Kidney epithelial cell (primary cell): ENCODE data around the gene C2CD4B. TPM values are rescaled to one million over a fixed set of nuclear protein-coding genes. Genes with fewer than 3 reads are reported as not detected.

Experiments used
- DNase-seq: peaks from one replicate; pipeline ENCODE4 v3.0.0-alpha.2; 2010; ENCODE audit warnings: low read depth
- H3K27me3 ChIP-seq: 2 replicates; pipeline ENCODE4 v1.6.0; 2011; ENCODE audit warnings: low read length; ENCODE audit not compliant: control insufficient read depth, insufficient read depth
- H3K36me3 ChIP-seq: 2 replicates; pipeline ENCODE4 v1.5.1; 2011; ENCODE audit warnings: low read length; ENCODE audit not compliant: control insufficient read depth, insufficient read depth
- H3K4me3 ChIP-seq: 2 replicates; pipeline ENCODE4 v1.5.1; 2011; ENCODE audit warnings: low read depth, mild to moderate bottlenecking, control low read depth, low read length
- total RNA-seq: library from RNA; depleted of rRNA; stranded (reverse); fragments of >200 nt; gene quantifications from 2 replicates; pipeline ENCODE4 v1.2.3, GENCODE V29; 2015
- TF ChIP-seq, protein P1 (sequence below): IDR thresholded peaks from 2 replicates; pipeline ENCODE4 v1.5.1; 2011; ENCODE audit warnings: mild to moderate bottlenecking, moderate library complexity, low read length, control low read depth, inconsistent platforms; ENCODE audit not compliant: insufficient read depth, poor library complexity, severe bottlenecking

C2CD4B gene, protein sequence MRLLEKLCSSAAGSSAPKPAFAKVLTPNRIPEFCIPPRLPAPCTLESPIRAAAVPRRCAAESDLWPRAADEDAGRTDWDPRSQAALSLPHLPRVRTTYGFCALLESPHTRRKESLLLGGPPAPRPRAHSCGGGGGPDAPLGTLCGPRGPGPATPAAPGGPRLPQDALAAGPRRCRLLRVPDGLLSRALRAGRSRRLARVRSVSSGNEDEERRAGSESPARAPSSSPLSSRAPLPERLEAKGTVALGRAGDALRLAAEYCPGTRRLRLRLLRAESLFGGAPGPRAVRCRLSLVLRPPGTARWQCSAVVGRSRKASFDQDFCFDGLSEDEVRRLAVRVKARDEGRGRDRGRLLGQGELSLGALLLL
- 0.13 and 1.2 TPM in 2 replicates for total RNA-seq

DNA sequence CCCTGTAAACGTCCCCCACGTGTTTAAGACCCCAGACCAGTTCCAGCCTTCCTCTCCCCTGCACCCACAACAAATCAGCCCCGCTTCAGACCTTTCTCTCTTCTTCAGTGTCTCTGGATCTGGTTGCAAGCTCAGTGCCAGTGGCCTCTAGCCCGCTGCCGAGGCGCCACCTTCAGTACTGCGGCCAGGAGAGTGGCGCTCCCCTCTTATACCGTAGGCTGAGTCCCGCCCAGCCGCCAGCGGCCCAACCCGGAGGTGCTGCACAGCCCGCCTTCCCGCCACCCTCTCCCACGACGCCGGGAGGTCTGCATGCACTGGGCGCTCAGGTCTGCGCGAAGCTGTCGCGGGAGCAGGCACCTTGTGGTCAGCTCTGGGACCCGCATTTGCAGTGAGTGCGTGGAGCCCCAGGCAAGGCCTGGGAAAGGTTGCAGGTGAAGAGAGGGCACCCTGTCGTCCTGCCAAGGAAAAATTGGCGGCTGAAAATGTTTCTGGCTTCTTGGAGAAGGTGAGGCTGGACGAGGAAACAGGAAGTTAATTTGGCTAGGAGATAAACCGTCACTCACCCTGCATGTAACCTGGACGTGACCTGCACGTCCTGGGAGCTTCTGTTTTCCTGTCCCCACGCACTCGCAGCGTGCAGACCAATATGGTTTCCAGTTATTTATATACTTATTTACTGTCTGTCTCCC lies at the start of gene C2CD4B:
TSS of gene C2CD4B (minus strand) at position 182 of the 689 bp plus-strand sequence. CDS start 301 bp downstream, outside the sequence.
- DNase-seq = no peak
- Histone ChIP-seq H3K4me3 (peak within 1 kb of the TSS; percentile 41), H3K27me3 (peaks cover 16% of the 10 kb centered on the region), H3K36me3 (no peaks in the 10 kb centered on the region)
- TF ChIP-seq, protein P1, sequence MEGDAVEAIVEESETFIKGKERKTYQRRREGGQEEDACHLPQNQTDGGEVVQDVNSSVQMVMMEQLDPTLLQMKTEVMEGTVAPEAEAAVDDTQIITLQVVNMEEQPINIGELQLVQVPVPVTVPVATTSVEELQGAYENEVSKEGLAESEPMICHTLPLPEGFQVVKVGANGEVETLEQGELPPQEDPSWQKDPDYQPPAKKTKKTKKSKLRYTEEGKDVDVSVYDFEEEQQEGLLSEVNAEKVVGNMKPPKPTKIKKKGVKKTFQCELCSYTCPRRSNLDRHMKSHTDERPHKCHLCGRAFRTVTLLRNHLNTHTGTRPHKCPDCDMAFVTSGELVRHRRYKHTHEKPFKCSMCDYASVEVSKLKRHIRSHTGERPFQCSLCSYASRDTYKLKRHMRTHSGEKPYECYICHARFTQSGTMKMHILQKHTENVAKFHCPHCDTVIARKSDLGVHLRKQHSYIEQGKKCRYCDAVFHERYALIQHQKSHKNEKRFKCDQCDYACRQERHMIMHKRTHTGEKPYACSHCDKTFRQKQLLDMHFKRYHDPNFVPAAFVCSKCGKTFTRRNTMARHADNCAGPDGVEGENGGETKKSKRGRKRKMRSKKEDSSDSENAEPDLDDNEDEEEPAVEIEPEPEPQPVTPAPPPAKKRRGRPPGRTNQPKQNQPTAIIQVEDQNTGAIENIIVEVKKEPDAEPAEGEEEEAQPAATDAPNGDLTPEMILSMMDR = peak; percentile 17

DNA sequence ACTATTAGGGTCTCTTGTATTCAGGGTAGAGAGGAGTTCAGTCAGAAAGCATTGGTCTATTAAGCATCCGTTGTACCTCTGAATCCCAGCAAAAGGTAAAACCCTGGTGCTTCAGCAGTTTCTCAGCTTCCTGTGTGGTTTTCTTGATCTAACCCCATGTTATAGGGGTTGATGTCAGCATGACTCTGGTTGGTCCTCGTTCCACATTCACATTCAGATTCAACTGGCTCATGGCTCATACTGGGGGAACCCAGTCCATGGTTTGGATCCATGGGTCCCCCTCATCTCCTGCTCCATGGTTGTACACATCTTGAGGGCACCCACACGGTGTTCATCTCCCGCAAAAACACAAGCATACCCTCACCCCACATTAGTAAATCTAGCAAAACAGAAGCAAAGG lies 47.7 kb upstream of the C2CD4B start:
- Histone ChIP-seq H3K4me3 (no peak overlapping the region), H3K27me3 (no peaks in the 10 kb centered on the region), H3K36me3 (no peaks in the 10 kb centered on the region)
- TF ChIP-seq, protein P1 = no peak
- no peak for DNase-seq

DNA sequence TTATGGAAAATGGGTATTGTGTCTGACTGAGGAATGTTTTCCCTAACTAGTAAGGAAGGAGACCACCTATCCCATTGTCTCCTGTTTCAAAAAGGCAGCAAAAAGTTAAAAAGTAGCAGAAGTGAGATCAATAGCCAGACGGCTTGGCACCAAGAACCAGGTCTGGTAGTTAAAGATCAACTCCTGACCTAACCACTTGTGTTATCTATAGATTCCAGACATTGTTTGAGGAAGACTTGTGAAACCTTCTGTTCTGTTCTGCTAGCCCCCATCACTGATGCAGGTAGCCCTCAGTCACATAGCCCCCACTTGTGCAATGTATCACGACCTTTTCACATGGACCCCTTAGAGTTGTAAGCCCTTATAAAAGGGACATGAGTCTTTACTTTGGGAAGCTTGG lies 46.3 kb upstream of the C2CD4B start:
- TF ChIP-seq, protein P1 = no peak
- Histone ChIP-seq H3K27me3 (no peaks in the 10 kb centered on the region), H3K36me3 (no peaks in the 10 kb centered on the region), H3K4me3 (no peak overlapping the region)
- DNase-seq = peak; percentile 16

DNA sequence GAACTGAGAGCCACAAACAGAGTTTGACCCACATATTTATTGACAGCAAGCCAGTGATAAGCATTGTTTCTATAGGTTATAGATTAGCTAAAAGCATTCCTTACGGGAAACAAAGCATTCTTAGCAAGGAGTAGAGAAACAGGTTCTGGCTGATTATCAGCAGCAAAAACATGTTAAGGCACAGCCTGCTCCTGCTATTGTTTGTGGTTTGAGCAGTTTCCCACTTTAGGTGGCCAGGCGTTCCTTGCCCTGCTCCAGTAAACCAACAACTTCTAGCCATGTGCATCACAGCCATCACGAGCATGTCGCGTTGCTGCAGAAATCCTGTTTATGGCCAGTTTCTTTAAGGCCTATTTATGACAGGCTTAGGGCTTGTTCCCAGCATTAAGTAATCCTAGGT lies 44.7 kb upstream of the C2CD4B start:
- Histone ChIP-seq H3K4me3 (no peak overlapping the region), H3K27me3 (no peaks in the 10 kb centered on the region)
- TF ChIP-seq, protein P1 = no peak

DNA sequence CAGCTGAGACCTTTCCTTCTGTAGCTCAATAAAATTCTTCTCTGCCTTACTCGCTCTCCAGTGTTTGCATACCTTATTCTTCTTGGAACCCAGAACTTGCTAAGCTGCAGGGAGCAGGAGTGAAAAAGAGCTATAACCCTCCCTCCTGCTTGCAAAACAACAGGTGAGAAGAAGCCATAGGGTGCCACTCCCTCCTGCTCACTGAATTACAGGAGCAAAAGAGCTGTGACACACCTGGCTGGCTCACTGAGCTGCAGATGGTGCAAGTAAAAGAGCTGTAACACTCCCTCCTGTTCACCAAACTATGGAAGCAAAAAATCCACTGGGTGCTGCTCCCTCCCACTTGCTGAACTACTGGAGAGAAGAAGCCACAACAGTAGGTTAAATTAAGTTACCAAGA lies 44.2 kb upstream of the C2CD4B start:
- TF ChIP-seq, protein P1 = no peak
- no peak overlapping the region for H3K4me3 ChIP-seq
- no peak for DNase-seq
- no peaks in the 10 kb centered on the region for H3K36me3 ChIP-seq
- no peaks in the 10 kb centered on the region for H3K27me3 ChIP-seq

More for the DNA sequence above, 44.7 kb upstream of the C2CD4B start:
- no peak for DNase-seq
- no peaks in the 10 kb centered on the region for H3K36me3 ChIP-seq

DNA sequence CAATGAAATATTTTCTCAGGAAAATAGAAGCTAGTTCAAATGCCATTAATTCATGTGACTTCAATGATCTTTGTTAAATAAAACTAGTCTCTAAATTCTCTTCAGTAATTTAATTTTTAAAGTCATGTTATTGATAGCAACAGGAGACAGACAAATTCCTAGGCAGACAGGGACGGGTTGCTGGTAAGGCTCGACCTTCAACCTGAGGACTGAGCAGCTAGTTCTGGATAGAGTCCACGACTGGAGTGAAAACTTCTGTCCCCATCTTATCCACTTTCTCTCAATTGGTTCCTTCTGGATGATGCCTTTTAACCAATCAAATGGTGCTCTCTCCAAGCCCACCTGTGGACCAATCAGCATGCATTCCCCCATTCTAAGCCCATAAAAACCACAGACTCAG lies 43.8 kb upstream of the C2CD4B start:
- TF ChIP-seq, protein P1 = no peak
- H3K4me3 ChIP-seq = no peak overlapping the region
- no peak for DNase-seq

More for the DNA sequence above, 43.8 kb upstream of the C2CD4B start:
- H3K27me3 ChIP-seq = no peaks in the 10 kb centered on the region
- no peaks in the 10 kb centered on the region for H3K36me3 ChIP-seq
